HEK293 (cell line): ENCODE measurements around the gene AIFM3.
A peak's percentile ranks its signal among the peaks of the same experiment; 100 is the strongest.

ENCODE experiments used
- CTCF ChIA-PET: fragments of 350-600 bp; formaldehyde crosslinking; extraction: SDS; loops from one replicate; lab custom pipeline; 2021; ENCODE audit warnings: antibody characterized with exemption; lab: Yijun Ruan, JAX
- POLR2A ChIA-PET: fragments of 300-600 bp; formaldehyde crosslinking; extraction: SDS; loops from one replicate; lab custom pipeline; 2020; ENCODE audit warnings: antibody characterized with exemption, inconsistent platforms; lab: Yijun Ruan, JAX
- H3K27ac ChIP-seq: fragments of 200-500 bp; sonication (Bioruptor generic); 2 replicates; pipeline ENCODE4 v1.5.1; 2014; ENCODE audit warnings: low read depth, low read length, control low read depth, inconsistent platforms; ENCODE audit errors: extremely low read depth
- H3K36me3 ChIP-seq, 2 experiments: fragments of 200-500 bp in 1 of 2; sonication (Bioruptor generic) in 1 of 2; 1 replicate in 1 of 2; 2 replicates in 1 of 2; pipeline ENCODE4 v1.5.1; 2014 to 2017; ENCODE audit warnings: inconsistent platforms in 2 of 2, low read length in 2 of 2; ENCODE audit not compliant: control insufficient read depth in 2 of 2, insufficient read depth in 1 of 2
- H3K4me1 ChIP-seq: fragments of 200-500 bp; sonication (Bioruptor generic); 2 replicates; pipeline ENCODE4 v1.5.1; 2014; ENCODE audit warnings: mild to moderate bottlenecking, low read length, inconsistent platforms; ENCODE audit not compliant: control insufficient read depth, insufficient read depth
- H3K4me3 ChIP-seq: 2 replicates; pipeline ENCODE4 v1.5.1; 2011; ENCODE audit warnings: low read depth, mild to moderate bottlenecking, control low read depth, low read length, moderate library complexity
- H3K9me3 ChIP-seq: fragments of 200-500 bp; sonication (Bioruptor generic); 2 replicates; pipeline ENCODE4 v1.5.1; 2014; ENCODE audit warnings: low read depth, low read length, inconsistent platforms; ENCODE audit not compliant: control insufficient read depth, insufficient read depth
- EGR2 ChIP-seq: fragments of 450-650 bp; formaldehyde crosslinking; IDR thresholded peaks from 2 replicates; pipeline ENCODE4 v1.5.1; 2016; ENCODE audit warnings: low read depth, missing biosample characterization, missing genetic modification characterization
- GLIS2 ChIP-seq: fragments of 450-650 bp; formaldehyde crosslinking; IDR thresholded peaks from 2 replicates; pipeline ENCODE4 v1.5.1; 2016; ENCODE audit warnings: missing biosample characterization, missing genetic modification characterization
- MYNN ChIP-seq: fragments of 450-650 bp; formaldehyde crosslinking; IDR thresholded peaks from 2 replicates; pipeline ENCODE4 v1.5.1; 2016; ENCODE audit warnings: missing biosample characterization, missing genetic modification characterization, borderline replicate concordance
- ZFP69B ChIP-seq: fragments of 450-650 bp; formaldehyde crosslinking; IDR thresholded peaks from 2 replicates; pipeline ENCODE4 v1.5.1; 2016; ENCODE audit warnings: missing biosample characterization, missing genetic modification characterization
- ZNF10 ChIP-seq: fragments of 450-650 bp; formaldehyde crosslinking; IDR thresholded peaks from 2 replicates; pipeline ENCODE4 v1.5.1; 2017; ENCODE audit warnings: missing biosample characterization, missing genetic modification characterization
- ZNF133 ChIP-seq: fragments of 450-650 bp; formaldehyde crosslinking; IDR thresholded peaks from 2 replicates; pipeline ENCODE4 v1.5.1; 2016; ENCODE audit warnings: missing biosample characterization, missing genetic modification characterization
- ZNF138 ChIP-seq: fragments of 450-650 bp; formaldehyde crosslinking; IDR thresholded peaks from 2 replicates; pipeline ENCODE4 v1.5.1; 2016; ENCODE audit warnings: missing biosample characterization, missing genetic modification characterization, borderline replicate concordance
- ZNF521 ChIP-seq: fragments of 450-650 bp; formaldehyde crosslinking; IDR thresholded peaks from 2 replicates; pipeline ENCODE4 v1.5.1; 2017; ENCODE audit warnings: missing biosample characterization, mild to moderate bottlenecking, missing genetic modification characterization
- ZNF548 ChIP-seq: fragments of 450-650 bp; formaldehyde crosslinking; IDR thresholded peaks from 2 replicates; pipeline ENCODE4 v1.5.1; 2016; ENCODE audit warnings: missing biosample characterization, missing genetic modification characterization
- ZNF585B ChIP-seq: fragments of 450-650 bp; formaldehyde crosslinking; IDR thresholded peaks from 2 replicates; pipeline ENCODE4 v1.5.1; 2016; ENCODE audit warnings: missing biosample characterization, missing genetic modification characterization
- ZNF600 ChIP-seq: fragments of 450-650 bp; formaldehyde crosslinking; IDR thresholded peaks from 2 replicates; pipeline ENCODE4 v1.5.1; 2016; ENCODE audit warnings: missing biosample characterization, missing genetic modification characterization
- TF ChIP-seq, protein P1 (sequence below): fragments of 450-650 bp; formaldehyde crosslinking; IDR thresholded peaks from 2 replicates; pipeline ENCODE4 v1.5.1; 2016; ENCODE audit warnings: missing biosample characterization, missing genetic modification characterization
- TF ChIP-seq, protein P2 (sequence below): fragments of 450-650 bp; formaldehyde crosslinking; IDR thresholded peaks from 2 replicates; pipeline ENCODE4 v1.5.1; 2017; ENCODE audit warnings: missing biosample characterization, missing genetic modification characterization
- TF ChIP-seq, protein P3 (sequence below): fragments of 450-650 bp; formaldehyde crosslinking; IDR thresholded peaks from 2 replicates; pipeline ENCODE4 v1.5.1; 2016; ENCODE audit warnings: missing biosample characterization, missing genetic modification characterization, borderline replicate concordance
- TF ChIP-seq, protein P4 (sequence below): fragments of 450-650 bp; formaldehyde crosslinking; IDR thresholded peaks from 2 replicates; pipeline ENCODE4 v1.5.1; 2016; ENCODE audit warnings: missing biosample characterization, missing genetic modification characterization
- TF ChIP-seq, protein P5 (sequence below): fragments of 450-650 bp; formaldehyde crosslinking; IDR thresholded peaks from 2 replicates; pipeline ENCODE4 v1.5.1; 2016; ENCODE audit warnings: missing biosample characterization, missing genetic modification characterization
- TF ChIP-seq, protein P6 (sequence below): fragments of 450-650 bp; formaldehyde crosslinking; IDR thresholded peaks from 2 replicates; pipeline ENCODE4 v1.5.1; 2016; ENCODE audit warnings: missing biosample characterization, missing genetic modification characterization, borderline replicate concordance

The AIFM3 gene

DNA sequence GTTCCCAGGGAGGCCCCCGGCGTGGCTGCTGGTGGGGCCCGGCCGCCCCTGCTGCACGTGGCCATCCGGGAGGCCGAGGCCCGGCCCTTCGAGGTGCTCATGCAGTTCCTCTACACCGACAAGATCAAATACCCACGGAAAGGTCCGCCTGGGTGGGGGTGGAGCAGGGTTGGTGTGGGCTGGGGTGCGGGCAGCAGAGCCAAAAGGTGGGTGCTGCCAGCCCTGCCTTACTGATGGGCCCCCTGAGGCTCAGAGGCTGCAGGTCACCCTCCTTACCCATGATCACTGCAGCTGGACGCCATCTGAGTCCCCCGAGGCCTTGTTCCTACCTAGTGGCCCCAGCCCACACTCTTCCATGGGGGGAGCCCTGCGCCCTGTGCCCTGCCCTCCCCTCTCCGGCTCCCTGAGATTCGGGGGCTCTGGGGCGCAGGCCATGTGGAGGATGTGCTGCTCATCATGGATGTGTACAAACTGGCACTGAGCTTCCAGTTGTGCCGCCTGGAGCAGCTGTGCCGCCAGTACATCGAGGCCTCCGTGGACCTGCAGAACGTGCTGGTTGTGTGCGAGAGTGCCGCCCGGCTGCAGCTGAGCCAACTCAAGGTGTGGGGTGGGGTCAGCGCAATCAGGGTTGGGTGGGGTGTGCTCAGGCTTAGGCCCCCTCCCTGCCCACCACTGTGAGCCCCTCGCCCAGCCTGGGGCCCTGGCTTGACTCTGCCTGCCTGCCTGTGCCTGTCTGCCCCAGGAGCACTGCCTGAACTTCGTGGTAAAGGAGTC, 27.3 kb downstream of the AIFM3 start:
- POLR2A ChIA-PET: interaction anchor here (3.0 kb wide), 1 partner anchor 12 kb away, joined by 13 read pairs; the partner anchor contains the start of gene LZTR1
- Histone ChIP-seq H3K4me3 (no peak overlapping the region), H3K4me1 (no peaks in the 10 kb centered on the region), H3K27ac (no peak overlapping the region), H3K36me3 (peaks cover 0 to 97% of the 10 kb centered on the region in 2 experiments; a peak in 1 of 3 replicates)
- TF ChIP-seq ZFP69B (tag by site-specific recombination): peak; percentile 38; the same call in 1 of the 2 replicates
- 0 out of 2 replicates have a peak, but pooled peaks have one; percentile 5 for TF ChIP-seq EGR2 (tag by site-specific recombination)
- TF ChIP-seq ZNF138: no peak
- TF ChIP-seq, protein P1, sequence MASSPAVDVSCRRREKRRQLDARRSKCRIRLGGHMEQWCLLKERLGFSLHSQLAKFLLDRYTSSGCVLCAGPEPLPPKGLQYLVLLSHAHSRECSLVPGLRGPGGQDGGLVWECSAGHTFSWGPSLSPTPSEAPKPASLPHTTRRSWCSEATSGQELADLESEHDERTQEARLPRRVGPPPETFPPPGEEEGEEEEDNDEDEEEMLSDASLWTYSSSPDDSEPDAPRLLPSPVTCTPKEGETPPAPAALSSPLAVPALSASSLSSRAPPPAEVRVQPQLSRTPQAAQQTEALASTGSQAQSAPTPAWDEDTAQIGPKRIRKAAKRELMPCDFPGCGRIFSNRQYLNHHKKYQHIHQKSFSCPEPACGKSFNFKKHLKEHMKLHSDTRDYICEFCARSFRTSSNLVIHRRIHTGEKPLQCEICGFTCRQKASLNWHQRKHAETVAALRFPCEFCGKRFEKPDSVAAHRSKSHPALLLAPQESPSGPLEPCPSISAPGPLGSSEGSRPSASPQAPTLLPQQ: peak; percentile 49; the same call in 1 of the 2 replicates
- 0 out of 2 replicates have a peak, but pooled peaks have one; percentile 22 for TF ChIP-seq GLIS2 (tag by site-specific recombination)
- peak; percentile 33; the same call in 1 of the 2 replicates for TF ChIP-seq ZNF600
- TF ChIP-seq, protein P2, sequence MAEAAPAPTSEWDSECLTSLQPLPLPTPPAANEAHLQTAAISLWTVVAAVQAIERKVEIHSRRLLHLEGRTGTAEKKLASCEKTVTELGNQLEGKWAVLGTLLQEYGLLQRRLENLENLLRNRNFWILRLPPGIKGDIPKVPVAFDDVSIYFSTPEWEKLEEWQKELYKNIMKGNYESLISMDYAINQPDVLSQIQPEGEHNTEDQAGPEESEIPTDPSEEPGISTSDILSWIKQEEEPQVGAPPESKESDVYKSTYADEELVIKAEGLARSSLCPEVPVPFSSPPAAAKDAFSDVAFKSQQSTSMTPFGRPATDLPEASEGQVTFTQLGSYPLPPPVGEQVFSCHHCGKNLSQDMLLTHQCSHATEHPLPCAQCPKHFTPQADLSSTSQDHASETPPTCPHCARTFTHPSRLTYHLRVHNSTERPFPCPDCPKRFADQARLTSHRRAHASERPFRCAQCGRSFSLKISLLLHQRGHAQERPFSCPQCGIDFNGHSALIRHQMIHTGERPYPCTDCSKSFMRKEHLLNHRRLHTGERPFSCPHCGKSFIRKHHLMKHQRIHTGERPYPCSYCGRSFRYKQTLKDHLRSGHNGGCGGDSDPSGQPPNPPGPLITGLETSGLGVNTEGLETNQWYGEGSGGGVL (tag by site-specific recombination): no peak
- TF ChIP-seq, all 188 proteins: peak for 5
- CTCF ChIA-PET: no interaction called here
- no peaks in the 10 kb centered on the region for H3K9me3 ChIP-seq

DNA sequence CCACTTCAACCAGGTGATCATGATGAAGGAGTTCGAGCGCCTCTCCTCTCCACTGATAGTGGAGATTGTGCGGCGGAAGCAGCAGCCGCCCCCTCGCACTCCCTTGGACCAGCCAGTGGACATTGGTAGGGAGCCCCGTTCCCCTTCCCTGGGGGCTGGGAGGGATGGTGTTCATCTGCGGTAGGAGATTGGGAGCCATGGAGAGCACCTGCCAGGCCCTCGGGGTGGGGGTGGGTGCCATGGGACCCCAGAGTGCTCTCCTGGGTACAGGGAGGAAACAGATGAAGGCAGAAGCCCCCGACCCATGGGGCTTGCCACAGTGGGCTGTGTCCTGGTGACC, 27.8 kb downstream of the AIFM3 start:
- POLR2A ChIA-PET: interaction anchor here (0.5 to 3.0 kb wide), 2 partner anchors 8 to 12 kb away, joined by 4 to 13 read pairs; partner anchors contain the start of gene LZTR1
- TF ChIP-seq ZNF521 (tag by site-specific recombination): no peak
- no peak for TF ChIP-seq ZNF133
- TF ChIP-seq, protein P3, sequence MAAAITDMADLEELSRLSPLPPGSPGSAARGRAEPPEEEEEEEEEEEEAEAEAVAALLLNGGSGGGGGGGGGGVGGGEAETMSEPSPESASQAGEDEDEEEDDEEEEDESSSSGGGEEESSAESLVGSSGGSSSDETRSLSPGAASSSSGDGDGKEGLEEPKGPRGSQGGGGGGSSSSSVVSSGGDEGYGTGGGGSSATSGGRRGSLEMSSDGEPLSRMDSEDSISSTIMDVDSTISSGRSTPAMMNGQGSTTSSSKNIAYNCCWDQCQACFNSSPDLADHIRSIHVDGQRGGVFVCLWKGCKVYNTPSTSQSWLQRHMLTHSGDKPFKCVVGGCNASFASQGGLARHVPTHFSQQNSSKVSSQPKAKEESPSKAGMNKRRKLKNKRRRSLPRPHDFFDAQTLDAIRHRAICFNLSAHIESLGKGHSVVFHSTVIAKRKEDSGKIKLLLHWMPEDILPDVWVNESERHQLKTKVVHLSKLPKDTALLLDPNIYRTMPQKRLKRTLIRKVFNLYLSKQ (tag by site-specific recombination): no peak
- no peak for TF ChIP-seq ZNF10 (tag by site-specific recombination)
- TF ChIP-seq ZNF548 (tag by site-specific recombination): no peak
- no peak for TF ChIP-seq ZNF585B (tag by site-specific recombination)
- TF ChIP-seq, protein P4, sequence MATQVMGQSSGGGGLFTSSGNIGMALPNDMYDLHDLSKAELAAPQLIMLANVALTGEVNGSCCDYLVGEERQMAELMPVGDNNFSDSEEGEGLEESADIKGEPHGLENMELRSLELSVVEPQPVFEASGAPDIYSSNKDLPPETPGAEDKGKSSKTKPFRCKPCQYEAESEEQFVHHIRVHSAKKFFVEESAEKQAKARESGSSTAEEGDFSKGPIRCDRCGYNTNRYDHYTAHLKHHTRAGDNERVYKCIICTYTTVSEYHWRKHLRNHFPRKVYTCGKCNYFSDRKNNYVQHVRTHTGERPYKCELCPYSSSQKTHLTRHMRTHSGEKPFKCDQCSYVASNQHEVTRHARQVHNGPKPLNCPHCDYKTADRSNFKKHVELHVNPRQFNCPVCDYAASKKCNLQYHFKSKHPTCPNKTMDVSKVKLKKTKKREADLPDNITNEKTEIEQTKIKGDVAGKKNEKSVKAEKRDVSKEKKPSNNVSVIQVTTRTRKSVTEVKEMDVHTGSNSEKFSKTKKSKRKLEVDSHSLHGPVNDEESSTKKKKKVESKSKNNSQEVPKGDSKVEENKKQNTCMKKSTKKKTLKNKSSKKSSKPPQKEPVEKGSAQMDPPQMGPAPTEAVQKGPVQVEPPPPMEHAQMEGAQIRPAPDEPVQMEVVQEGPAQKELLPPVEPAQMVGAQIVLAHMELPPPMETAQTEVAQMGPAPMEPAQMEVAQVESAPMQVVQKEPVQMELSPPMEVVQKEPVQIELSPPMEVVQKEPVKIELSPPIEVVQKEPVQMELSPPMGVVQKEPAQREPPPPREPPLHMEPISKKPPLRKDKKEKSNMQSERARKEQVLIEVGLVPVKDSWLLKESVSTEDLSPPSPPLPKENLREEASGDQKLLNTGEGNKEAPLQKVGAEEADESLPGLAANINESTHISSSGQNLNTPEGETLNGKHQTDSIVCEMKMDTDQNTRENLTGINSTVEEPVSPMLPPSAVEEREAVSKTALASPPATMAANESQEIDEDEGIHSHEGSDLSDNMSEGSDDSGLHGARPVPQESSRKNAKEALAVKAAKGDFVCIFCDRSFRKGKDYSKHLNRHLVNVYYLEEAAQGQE (tag by site-specific recombination): no peak
- TF ChIP-seq, protein P5, sequence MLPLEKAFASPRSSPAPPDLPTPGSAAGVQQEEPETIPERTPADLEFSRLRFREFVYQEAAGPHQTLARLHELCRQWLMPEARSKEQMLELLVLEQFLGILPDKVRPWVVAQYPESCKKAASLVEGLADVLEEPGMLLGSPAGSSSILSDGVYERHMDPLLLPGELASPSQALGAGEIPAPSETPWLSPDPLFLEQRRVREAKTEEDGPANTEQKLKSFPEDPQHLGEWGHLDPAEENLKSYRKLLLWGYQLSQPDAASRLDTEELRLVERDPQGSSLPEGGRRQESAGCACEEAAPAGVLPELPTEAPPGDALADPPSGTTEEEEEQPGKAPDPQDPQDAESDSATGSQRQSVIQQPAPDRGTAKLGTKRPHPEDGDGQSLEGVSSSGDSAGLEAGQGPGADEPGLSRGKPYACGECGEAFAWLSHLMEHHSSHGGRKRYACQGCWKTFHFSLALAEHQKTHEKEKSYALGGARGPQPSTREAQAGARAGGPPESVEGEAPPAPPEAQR (tag by site-specific recombination): no peak
- TF ChIP-seq, protein P6, sequence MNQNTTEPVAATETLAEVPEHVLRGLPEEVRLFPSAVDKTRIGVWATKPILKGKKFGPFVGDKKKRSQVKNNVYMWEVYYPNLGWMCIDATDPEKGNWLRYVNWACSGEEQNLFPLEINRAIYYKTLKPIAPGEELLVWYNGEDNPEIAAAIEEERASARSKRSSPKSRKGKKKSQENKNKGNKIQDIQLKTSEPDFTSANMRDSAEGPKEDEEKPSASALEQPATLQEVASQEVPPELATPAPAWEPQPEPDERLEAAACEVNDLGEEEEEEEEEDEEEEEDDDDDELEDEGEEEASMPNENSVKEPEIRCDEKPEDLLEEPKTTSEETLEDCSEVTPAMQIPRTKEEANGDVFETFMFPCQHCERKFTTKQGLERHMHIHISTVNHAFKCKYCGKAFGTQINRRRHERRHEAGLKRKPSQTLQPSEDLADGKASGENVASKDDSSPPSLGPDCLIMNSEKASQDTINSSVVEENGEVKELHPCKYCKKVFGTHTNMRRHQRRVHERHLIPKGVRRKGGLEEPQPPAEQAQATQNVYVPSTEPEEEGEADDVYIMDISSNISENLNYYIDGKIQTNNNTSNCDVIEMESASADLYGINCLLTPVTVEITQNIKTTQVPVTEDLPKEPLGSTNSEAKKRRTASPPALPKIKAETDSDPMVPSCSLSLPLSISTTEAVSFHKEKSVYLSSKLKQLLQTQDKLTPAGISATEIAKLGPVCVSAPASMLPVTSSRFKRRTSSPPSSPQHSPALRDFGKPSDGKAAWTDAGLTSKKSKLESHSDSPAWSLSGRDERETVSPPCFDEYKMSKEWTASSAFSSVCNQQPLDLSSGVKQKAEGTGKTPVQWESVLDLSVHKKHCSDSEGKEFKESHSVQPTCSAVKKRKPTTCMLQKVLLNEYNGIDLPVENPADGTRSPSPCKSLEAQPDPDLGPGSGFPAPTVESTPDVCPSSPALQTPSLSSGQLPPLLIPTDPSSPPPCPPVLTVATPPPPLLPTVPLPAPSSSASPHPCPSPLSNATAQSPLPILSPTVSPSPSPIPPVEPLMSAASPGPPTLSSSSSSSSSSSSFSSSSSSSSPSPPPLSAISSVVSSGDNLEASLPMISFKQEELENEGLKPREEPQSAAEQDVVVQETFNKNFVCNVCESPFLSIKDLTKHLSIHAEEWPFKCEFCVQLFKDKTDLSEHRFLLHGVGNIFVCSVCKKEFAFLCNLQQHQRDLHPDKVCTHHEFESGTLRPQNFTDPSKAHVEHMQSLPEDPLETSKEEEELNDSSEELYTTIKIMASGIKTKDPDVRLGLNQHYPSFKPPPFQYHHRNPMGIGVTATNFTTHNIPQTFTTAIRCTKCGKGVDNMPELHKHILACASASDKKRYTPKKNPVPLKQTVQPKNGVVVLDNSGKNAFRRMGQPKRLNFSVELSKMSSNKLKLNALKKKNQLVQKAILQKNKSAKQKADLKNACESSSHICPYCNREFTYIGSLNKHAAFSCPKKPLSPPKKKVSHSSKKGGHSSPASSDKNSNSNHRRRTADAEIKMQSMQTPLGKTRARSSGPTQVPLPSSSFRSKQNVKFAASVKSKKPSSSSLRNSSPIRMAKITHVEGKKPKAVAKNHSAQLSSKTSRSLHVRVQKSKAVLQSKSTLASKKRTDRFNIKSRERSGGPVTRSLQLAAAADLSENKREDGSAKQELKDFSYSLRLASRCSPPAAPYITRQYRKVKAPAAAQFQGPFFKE (tag by site-specific recombination): no peak
- TF ChIP-seq MYNN (tag by site-specific recombination): no peak

More for the DNA sequence above, 27.8 kb downstream of the AIFM3 start:
- CTCF ChIA-PET: no interaction called here
- H3K4me3 ChIP-seq: no peak overlapping the region
- no peaks in the 10 kb centered on the region for H3K9me3 ChIP-seq
- peaks cover 0 to 98% of the 10 kb centered on the region in 2 experiments; a peak in 1 of 3 replicates for H3K36me3 ChIP-seq
- H3K4me1 ChIP-seq: no peaks in the 10 kb centered on the region
- no peak overlapping the region for H3K27ac ChIP-seq
